ENCODE results near the gene OOSP1.

GRCh38 chr11:59943997-59944714 lies 5.9 kb downstream of the OOSP1 start:
- no peak for TF ChIP-seq EZH2 (IDR thresholded peaks at IDR 0.05; ENCODE audit: borderline replicate concordance, low read depth, low read length, severe bottlenecking)
- TF ChIP-seq CTCF (IDR thresholded peaks at IDR 0.05; ENCODE audit: extremely low read depth in 1 of 2, insufficient read depth in 1 of 2, low read depth in 1 of 2, low read length in 2 of 2), result no peak
- no peak for TF ChIP-seq POLR2A (IDR thresholded peaks at IDR 0.05; ENCODE audit: low read depth, low read length)
- no peak for TF ChIP-seq POLR2AphosphoS5 (IDR thresholded peaks at IDR 0.05; ENCODE audit: insufficient read depth, low read depth, low read length)
- no peak for TF ChIP-seq MAX (IDR thresholded peaks at IDR 0.05; ENCODE audit: insufficient read depth, insufficient read length)
- no peak for TF ChIP-seq MYC (IDR thresholded peaks at IDR 0.05; ENCODE audit: low read depth, low read length)
- no peak for TF ChIP-seq JUN (IDR thresholded peaks at IDR 0.05; ENCODE audit: borderline replicate concordance, insufficient read depth, insufficient read length, low read depth)

Data from endothelial cell of umbilical vein (primary cell).